HUES6 (cell line): ENCODE measurements around the gene CYP27A1.

Source experiments
- H3K27ac ChIP-seq: 2 replicates; pipeline ENCODE4 v1.7.0; 2013; ENCODE audit warnings: low read depth, mild to moderate bottlenecking, low read length, inconsistent platforms
- H3K27me3 ChIP-seq: 2 replicates; pipeline ENCODE4 v1.6.1; 2013; ENCODE audit warnings: low read length; ENCODE audit not compliant: control insufficient read depth, insufficient read depth
- H3K36me3 ChIP-seq: 2 replicates; pipeline ENCODE4 v1.6.1; 2013; ENCODE audit warnings: low read length; ENCODE audit not compliant: control insufficient read depth, insufficient read depth
- H3K4me1 ChIP-seq: 2 replicates; pipeline ENCODE4 v1.6.1; 2013; ENCODE audit warnings: low read length; ENCODE audit not compliant: control insufficient read depth, insufficient read depth
- H3K4me3 ChIP-seq: 2 replicates; pipeline ENCODE4 v1.5.1; 2013; ENCODE audit warnings: low read depth, low read length
- H3K9ac ChIP-seq: one replicate; pipeline ENCODE4 v1.6.1; 2013; ENCODE audit warnings: mild to moderate bottlenecking, low read length
- H3K9me3 ChIP-seq: 2 replicates; pipeline ENCODE4 v1.6.1; 2013; ENCODE audit warnings: low read depth, low read length; ENCODE audit not compliant: control insufficient read depth, insufficient read depth

Gene CYP27A1

DNA sequence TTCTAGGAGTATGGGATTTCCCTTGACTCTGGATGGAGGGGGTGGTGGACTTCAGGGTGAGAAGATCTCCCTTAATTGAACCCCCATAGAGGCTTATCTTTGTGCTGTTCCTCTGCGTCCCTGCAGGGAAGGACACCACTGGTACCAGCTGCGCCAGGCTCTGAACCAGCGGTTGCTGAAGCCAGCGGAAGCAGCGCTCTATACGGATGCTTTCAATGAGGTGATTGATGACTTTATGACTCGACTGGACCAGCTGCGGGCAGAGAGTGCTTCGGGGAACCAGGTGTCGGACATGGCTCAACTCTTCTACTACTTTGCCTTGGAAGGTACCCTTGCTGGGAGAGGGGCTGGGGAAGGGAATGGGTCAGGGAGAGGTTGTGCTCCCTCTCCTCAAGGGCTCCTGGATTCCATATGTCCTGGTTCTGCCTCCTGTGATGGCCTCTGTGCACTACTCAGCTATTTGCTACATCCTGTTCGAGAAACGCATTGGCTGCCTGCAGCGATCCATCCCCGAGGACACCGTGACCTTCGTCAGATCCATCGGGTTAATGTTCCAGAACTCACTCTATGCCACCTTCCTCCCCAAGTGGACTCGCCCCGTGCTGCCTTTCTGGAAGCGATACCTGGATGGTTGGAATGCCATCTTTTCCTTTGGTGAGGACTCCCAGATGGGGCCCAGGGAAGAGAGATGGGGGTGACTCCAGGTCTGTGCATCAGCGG is 30.3 kb downstream of the CYP27A1 start:
- no peaks in the 10 kb centered on the region for H3K27me3 ChIP-seq
- peaks cover 14% of the 10 kb centered on the region; the same call in 1 of the 2 replicates for H3K36me3 ChIP-seq
- no peaks in the 10 kb centered on the region for H3K4me1 ChIP-seq
- H3K9ac ChIP-seq: no peak overlapping the region
- no peak overlapping the region for H3K4me3 ChIP-seq
- no peaks in the 10 kb centered on the region for H3K9me3 ChIP-seq
- H3K27ac ChIP-seq: no peak overlapping the region

DNA sequence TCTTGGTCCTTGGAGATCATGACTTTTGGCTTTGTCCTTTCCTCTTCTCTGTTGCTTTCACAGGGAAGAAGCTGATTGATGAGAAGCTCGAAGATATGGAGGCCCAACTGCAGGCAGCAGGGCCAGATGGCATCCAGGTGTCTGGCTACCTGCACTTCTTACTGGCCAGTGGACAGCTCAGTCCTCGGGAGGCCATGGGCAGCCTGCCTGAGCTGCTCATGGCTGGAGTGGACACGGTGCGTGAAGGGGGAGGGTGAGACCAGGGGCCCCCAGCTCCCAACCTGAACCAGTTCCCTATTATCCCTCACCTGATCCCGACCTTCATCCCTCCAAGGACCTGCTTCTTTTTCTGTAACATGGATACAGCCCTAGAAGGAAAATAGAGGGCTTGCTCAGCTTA is 30.9 kb downstream of the CYP27A1 start:
- Histone ChIP-seq H3K9ac (no peak overlapping the region), H3K4me1 (no peaks in the 10 kb centered on the region), H3K4me3 (no peak overlapping the region), H3K36me3 (peaks cover 14% of the 10 kb centered on the region; the same call in 1 of the 2 replicates), H3K27me3 (no peaks in the 10 kb centered on the region), H3K27ac (no peak overlapping the region), H3K9me3 (no peaks in the 10 kb centered on the region)

DNA sequence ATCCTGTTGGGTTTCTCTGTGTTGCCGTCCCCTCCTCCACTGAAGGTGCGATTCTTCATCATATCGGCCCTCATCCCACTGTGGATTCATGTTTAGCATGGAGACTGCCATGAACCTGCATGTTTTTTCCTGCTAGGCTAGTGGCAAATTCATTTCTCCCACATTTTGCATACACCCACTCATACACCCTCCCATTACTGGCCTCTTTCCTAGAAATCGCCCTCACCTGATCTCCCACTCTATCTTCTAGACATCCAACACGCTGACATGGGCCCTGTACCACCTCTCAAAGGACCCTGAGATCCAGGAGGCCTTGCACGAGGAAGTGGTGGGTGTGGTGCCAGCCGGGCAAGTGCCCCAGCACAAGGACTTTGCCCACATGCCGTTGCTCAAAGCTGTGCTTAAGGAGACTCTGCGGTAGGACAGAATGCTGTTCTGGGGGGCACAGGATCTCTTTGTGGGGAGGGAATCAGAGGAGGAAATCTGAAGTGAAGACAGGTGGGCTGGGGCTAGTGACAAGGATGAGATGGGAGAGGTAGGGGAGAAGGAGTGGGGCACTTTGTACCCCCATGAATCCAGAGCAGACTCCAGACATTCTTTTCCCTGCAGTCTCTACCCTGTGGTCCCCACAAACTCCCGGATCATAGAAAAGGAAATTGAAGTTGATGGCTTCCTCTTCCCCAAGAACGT is 32.0 kb downstream of the CYP27A1 start:
- H3K9ac ChIP-seq: no peak overlapping the region
- no peak overlapping the region for H3K4me3 ChIP-seq
- H3K27me3 ChIP-seq: no peaks in the 10 kb centered on the region
- no peak overlapping the region for H3K27ac ChIP-seq
- no peaks in the 10 kb centered on the region for H3K9me3 ChIP-seq
- no peaks in the 10 kb centered on the region for H3K4me1 ChIP-seq
- peaks cover 14% of the 10 kb centered on the region; the same call in 1 of the 2 replicates for H3K36me3 ChIP-seq

DNA sequence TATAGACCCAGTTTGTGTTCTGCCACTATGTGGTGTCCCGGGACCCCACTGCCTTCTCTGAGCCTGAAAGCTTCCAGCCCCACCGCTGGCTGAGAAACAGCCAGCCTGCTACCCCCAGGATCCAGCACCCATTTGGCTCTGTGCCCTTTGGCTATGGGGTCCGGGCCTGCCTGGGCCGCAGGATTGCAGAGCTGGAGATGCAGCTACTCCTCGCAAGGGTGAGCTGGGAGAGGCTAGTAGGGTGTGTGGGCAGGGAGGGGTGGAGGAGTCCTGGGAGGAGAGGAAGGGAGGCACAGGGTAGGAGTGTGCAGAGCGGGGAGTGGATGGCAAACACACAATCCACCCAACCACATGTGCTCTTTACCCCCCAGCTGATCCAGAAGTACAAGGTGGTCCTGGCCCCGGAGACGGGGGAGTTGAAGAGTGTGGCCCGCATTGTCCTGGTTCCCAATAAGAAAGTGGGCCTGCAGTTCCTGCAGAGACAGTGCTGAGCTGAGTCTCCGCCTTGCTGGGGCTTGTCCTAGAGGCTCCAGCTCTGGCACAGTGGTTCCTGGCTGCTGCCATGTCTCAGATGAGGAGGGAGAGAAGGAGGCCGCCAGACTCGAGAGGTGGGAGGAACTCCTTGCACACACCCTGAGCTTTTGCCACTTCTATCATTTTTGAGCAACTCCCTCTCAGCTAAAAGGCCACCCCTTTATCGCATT is 32.7 kb downstream of the CYP27A1 start:
- Histone ChIP-seq H3K36me3 (peaks cover 14% of the 10 kb centered on the region; the same call in 1 of the 2 replicates), H3K9ac (no peak overlapping the region), H3K27ac (no peak overlapping the region), H3K27me3 (no peaks in the 10 kb centered on the region), H3K4me1 (no peaks in the 10 kb centered on the region), H3K9me3 (no peaks in the 10 kb centered on the region), H3K4me3 (no peak overlapping the region)

DNA sequence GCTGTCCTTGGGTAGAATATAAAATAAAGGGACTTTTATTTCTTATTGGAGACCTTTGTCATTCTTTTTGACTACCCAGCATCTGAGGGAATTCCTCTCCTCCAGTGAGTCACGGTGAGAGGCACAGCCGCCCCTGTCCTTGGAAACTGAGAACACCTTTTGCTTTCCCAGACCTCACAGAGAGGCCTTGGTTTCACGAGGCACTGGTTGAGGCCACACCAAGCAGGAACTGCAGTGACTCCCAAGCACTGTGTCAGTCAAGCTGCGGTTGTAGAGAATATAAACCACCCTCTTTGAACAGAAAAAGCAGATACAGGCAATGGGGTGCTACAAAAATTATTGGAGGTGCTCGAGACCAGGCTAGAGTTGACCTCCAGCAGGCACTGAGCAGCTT is 33.3 kb downstream of the CYP27A1 start:
- H3K27me3 ChIP-seq: no peaks in the 10 kb centered on the region
- no peaks in the 10 kb centered on the region for H3K9me3 ChIP-seq
- no peaks in the 10 kb centered on the region for H3K4me1 ChIP-seq
- no peak overlapping the region for H3K9ac ChIP-seq
- no peak overlapping the region for H3K27ac ChIP-seq
- H3K4me3 ChIP-seq: no peak overlapping the region
- H3K36me3 ChIP-seq: peaks cover 14% of the 10 kb centered on the region; the same call in 1 of the 2 replicates

DNA sequence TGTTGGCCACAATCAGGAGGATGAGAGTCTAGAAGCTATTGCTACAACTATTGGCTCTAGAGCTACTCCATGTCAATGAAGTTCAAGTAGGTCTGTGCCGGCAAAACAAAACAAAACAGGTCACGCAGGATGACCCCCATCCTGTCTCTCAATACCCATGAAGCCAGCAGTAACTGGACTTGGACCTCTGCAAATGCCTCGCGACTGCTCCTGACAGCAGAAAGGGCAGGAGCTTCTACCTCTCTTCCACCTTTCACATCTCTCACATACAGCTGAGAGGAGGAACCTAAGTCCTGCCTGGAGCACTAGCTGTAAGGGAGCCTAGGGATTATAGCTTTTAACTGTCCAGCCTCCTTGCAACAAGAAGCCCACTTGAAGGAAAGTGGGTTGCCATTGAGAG is 33.7 kb downstream of the CYP27A1 start:
- no peaks in the 10 kb centered on the region for H3K27me3 ChIP-seq
- no peaks in the 10 kb centered on the region for H3K4me1 ChIP-seq
- no peak overlapping the region for H3K9ac ChIP-seq
- no peak overlapping the region for H3K27ac ChIP-seq
- no peak overlapping the region for H3K4me3 ChIP-seq
- H3K36me3 ChIP-seq: peaks cover 14% of the 10 kb centered on the region; the same call in 1 of the 2 replicates
- no peaks in the 10 kb centered on the region for H3K9me3 ChIP-seq

DNA sequence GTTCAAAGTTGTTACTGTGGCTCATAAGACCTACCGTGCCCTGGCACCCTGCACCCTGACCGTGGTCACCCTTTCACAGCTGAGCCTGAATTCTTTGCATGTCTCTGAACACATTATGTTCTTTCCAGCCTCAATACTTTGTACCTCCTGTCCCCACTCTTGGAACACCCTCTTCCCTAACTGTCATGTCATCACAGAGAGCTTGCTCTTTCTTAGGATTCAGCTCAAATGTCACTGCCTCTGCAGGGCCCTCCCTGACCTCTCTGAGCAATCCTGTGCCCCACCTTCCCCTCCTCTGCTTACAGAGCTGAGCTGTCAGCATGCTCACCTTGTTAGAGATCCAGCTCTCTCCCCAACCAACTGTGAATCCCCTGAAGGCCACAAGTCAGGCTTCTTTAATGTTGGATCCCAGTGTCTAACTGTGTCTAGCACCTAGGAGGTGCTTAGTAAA is 34.6 kb downstream of the CYP27A1 start:
- Histone ChIP-seq H3K27ac (no peak overlapping the region), H3K9me3 (no peaks in the 10 kb centered on the region), H3K4me3 (no peak overlapping the region), H3K4me1 (no peaks in the 10 kb centered on the region), H3K36me3 (peaks cover 14% of the 10 kb centered on the region; the same call in 1 of the 2 replicates), H3K9ac (no peak overlapping the region), H3K27me3 (no peaks in the 10 kb centered on the region)

DNA sequence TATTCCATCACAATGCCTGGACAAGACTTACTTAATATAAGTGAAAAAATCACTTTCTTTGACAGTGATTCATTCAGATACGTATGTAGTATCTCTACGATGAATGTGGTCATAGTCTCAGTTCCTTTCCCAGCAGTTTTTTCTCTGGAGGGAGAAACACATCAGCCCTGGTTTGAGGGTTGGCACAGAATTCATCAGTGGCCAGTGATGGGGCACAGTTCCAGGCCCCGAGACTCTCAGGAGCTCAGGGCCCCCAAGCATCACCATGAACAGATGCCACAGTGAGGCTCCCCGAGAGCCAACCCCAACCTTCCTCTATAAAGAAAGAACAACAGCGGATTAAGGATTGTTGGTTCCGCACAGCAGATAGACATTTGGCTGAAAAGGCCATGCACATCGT is 37.1 kb downstream of the CYP27A1 start:
- Histone ChIP-seq H3K36me3 (no peaks in the 10 kb centered on the region; the same call in 1 of the 2 replicates), H3K4me3 (no peak overlapping the region), H3K27me3 (no peaks in the 10 kb centered on the region), H3K9me3 (no peaks in the 10 kb centered on the region), H3K9ac (no peak overlapping the region), H3K4me1 (no peaks in the 10 kb centered on the region), H3K27ac (no peak overlapping the region)

DNA sequence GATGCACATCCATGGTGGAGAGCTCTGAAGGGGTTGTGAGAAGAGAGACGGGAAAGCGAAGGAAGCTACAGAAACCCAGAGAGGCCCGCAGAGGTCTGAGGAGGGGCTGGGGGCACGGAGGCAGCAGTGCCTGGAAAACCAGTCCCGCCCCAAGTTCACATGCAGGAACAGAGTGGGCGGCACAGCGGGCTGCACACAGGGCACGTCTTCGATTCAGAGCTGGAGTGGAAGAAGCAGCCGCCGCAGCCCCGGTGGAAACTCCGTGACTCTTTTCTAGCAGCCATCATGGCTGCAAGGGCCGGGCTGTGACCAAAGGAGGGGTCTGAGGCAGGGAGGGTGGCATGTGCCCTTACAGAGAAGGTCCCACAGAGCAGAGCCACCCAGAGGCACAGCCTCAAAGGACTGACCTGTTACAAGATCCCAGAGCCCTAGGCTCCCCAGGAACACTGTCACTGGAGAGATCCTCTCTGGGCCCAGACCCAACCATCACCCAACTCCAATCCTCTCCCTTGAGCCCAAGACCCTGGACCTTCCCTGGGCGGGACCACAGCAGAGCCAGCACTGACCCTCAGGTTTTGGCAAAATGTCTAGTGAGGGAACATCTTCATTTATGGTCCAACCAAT is 38.9 kb downstream of the CYP27A1 start:
- Histone ChIP-seq H3K9me3 (no peaks in the 10 kb centered on the region), H3K27ac (no peak overlapping the region), H3K27me3 (no peaks in the 10 kb centered on the region), H3K4me3 (no peak overlapping the region), H3K9ac (no peak overlapping the region), H3K4me1 (no peaks in the 10 kb centered on the region), H3K36me3 (no peaks in the 10 kb centered on the region; the same call in 1 of the 2 replicates)

DNA sequence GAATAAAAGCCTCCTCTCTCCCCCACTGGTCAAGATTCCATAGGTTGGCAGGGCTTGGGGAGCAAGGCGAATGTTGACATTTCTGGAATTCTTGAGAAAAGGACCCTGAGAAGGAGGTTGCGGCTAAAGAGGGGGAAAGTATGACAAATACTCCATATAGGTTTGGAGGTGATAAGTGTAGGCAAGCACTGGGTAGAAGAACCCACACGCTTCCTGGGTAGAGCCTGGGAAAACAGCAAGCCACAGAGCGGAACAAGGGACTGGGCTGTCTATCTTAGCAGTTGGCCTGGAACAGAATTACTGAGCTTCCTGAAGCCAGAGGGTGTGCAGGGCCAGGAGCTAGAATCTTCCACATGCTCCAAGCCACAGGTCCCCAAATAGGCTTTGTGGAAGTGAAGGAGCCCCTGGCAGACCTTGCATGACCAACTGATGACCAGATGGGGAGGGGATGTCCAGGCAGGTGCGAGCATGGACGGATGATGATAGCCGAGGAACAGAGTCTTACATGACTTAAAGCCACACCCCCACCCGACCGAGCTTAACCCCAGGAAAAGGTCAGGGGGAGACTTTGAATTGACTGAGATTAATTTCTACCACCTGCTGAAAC is 39.8 kb downstream of the CYP27A1 start:
- H3K9ac ChIP-seq: no peak overlapping the region
- H3K9me3 ChIP-seq: no peaks in the 10 kb centered on the region
- H3K4me3 ChIP-seq: no peak overlapping the region
- H3K4me1 ChIP-seq: no peaks in the 10 kb centered on the region
- no peak overlapping the region for H3K27ac ChIP-seq
- no peaks in the 10 kb centered on the region for H3K27me3 ChIP-seq
- H3K36me3 ChIP-seq: no peaks in the 10 kb centered on the region
